Stimulated activated CD8-positive, alpha-beta memory T cell treated with anti-CD3 and anti-CD28 coated beads, Interleukin-7, amount 100 ng/mL, for 1 hour (primary cell): Measurements from ENCODE around the gene ZNF792.
"Not testable (repeated sequence)": the region's sequence is repeated elsewhere in the genome, so short reads cannot be mapped to it uniquely, and the experiment has no call there.

ENCODE experiments used
- DNase-seq, 2 donors: peaks; one replicate each; pipeline ENCODE4 v3.0.0-alpha.2; 2020; ENCODE audit warnings: low read depth in 2 of 2

ZNF792 gene

DNA sequence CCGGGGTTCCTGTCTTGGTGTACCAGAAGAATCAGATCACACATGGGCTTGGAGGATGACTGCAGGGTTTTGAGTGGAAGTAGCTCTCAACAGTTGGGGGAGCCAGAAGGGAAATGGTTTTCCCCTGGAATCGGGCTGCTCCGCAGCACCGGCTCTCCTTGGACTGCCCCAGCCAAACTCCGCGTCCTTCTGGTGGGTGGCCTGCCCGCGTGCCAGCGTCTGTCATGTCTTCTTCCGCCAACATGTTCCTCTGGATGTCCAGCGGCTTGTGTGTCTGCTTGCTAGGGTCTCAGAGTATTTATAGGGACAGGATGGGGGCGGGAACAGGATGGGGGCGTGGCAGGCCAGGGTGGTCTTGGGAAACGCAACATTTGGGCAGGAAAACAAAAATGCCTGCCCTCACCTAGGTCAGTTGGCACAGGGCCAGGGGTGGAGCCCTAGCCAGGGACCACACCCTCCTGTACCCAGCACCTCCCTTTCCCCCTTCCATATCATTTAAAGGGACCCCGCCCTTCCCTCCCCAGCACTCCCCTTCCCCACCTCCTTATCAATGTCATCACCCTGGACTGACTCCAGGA is 38.7 kb downstream of the ZNF792 start:
- DNase-seq: no peak

DNA sequence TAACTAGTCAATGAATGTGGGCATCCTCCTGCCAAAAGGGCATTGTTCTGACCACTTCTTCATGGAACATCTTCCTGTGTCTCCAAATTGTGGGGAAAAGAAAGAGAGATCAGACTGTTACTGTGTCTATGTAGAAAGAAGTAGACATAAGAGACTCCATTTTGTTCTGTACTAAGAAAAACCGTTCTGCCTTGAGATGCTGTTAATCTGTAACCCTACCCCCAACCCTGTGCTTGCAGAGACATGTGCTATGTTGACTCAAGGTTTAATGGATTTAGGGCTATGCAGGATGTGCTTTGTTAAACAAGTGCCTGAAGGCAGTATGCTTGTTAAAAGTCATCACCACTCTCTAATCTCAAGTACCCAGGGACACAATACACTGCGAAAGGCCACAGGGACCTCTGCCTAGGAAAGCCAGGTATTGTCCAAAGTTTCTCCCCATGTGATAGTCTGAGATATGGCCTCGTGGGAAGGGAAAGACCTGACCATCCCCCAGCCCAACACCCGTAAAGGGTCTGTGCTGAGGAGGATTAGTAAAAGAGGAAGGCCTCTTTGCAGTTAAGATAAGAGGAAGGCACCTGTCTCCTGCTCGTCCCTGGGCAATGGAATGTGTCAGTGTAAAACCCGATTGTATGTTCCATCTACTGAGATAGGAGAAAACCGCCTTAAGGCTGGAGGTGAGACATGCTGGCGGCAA is 43.8 kb downstream of the ZNF792 start:
- not testable (repeated sequence) for DNase-seq

DNA sequence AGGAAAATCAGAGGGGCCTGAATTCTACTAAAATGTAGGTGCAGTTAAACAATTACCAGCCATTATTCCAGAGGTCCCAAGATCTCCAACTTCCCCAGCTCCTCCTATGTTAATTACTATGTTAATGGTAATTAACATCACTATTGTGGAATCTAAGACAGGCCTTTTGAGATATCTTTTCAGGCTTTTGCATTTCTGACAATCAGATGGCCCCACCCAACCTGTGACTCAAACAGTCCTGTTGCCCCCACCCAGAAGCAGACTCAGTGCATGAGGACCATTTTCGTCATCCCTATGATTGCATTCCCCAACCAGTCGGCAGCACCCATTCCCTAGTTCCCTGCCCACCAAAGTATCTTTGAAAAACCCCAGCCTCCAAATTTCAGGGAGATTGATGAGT is 45.8 kb downstream of the ZNF792 start:
- DNase-seq: no peak

DNA sequence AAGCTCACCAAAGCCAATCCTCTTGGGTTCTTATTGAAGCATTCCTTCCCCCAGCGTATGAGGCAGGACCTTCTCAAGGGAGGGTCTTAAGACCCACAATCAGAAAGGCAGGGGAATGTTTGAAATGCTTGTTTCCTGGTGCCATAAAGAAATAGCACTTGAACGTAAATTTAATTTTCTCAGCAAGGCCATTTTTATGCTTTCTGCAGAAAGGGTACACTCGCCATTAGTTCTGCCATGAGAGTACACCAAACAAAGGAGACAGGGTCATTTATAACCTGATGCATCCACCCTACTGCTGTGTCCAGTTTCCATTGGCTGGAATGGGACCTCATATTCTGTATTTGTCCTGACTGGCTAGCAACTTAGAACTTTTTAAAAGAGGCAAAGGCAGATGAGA is 46.9 kb downstream of the ZNF792 start:
- DNase-seq: not testable (repeated sequence)

DNA sequence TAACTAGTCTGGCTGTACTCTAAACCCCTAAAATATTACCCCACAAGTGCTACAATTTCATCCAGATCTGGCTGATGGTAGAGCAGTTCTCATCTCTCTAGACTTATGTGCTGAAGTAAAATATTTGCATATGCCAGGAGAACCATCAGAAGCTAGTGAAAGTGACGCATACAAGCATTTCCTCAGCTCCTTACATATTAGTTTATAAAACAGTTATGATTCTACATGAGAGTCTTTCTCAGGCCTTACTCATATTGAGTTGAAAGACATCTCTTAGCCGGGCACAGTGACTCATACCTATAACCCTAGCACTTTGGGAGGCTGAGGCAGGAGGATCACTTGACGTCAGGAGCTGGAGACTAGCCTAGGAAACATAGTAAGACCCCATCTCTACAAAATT is 53.3 kb downstream of the ZNF792 start:
- no peak for DNase-seq
